SKM-1 treated with dmso at 0.1 percent for 144 hours (cell line): ENCODE results near the gene MMP14.
"Not testable (repeated sequence)": the region's sequence is repeated elsewhere in the genome, so short reads cannot be mapped to it uniquely, and the experiment has no call there.

Experiments used
- DNase-seq: peaks from one replicate; lab custom pipeline; 2025; ENCODE audit not compliant: unreplicated experiment; lab: John Stamatoyannopoulos, UW

Gene MMP14

GRCh38 chr14:22836301-22837113, at the start of gene MMP14:
MMP14 (plus strand) TSS chr14:22836585; CDS start chr14:22836818, 233 bp downstream.
- no peak for DNase-seq

GRCh38 chr14:22786685-22787084, 49.7 kb upstream of the MMP14 start:
- DNase-seq: no peak

- DNase-seq: no peak
These were observed 45.1 kb upstream of the MMP14 start for GRCh38 chr14:22791301-22791700.

DNA sequence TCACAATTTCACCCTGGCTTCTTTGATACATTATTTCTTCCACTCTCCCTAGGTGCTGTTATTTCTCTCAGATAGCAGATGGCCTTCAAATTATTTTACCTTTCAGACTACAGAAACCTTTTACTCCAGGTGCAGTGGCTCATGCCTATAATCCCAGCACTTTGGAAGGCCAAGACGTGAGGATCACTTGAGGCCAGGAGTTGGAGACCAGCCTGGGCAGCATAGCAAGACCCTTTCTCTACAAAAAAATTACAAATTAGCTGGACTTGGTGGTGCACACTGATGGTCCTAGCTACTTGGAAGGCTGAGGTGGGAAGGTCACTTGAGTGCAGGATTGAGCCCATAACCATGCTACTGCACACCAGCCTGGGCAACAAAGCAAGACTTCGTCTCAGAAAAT, 44.2 kb upstream of the MMP14 start:
- DNase-seq: no peak

DNA sequence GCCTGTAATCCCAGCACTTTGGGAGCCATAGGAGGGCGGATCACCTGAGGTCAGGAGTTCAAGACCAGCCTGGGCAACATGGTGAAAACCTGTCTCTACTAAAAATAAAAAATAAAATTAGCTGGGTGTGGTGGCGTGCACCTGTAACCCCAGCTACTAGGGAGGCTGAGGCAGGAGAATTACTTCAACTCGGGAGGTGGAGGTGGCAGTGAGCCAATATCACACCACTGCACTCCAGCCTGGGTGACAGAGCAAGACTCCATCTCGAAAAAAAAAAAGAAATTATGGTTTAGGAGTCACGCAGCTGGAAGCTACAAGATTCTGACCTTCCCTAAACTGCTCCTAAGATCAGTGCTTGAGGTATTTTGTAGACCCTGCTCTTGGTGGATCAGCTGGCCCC, 42.8 kb upstream of the MMP14 start:
- not testable (repeated sequence) for DNase-seq

- no peak for DNase-seq
These were observed 42.4 kb upstream of the MMP14 start for GRCh38 chr14:22793976-22794375.

GRCh38 chr14:22794551-22794951, 41.8 kb upstream of the MMP14 start:
- DNase-seq: no peak

DNA sequence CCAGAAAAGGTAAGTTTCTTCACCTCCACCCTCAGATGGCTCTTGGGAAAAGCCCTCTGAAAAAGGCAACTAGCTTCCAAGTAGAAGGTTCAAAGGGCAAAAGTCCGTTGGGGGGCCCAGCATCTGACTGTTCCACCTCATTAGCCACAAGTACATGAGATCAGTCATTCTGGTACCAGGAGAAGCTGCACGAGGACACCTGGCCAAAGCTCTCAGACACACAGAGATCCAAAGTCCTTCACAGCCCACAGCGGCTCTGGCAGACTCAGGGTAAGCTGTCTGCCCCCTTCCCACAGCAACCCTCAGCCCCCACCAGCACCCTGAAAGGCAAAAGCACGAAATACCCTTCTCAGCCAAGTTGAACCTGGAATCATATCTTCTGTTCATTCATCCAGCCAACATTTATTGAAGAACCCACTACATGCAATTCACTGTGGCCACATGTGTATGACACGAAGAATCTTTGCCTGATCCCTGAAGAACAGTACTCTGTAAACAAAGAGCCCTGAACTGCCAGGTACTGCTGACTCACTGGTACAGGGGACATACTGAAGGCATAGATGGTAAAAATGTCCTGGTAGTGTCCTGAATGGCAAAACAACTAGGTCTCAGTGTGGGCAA, 40.2 kb upstream of the MMP14 start:
- DNase-seq: no peak

- no peak for DNase-seq
These were observed 39.1 kb upstream of the MMP14 start for GRCh38 chr14:22797017-22797917.

- DNase-seq: no peak
These were observed 37.9 kb upstream of the MMP14 start for GRCh38 chr14:22798528-22798927.

DNA sequence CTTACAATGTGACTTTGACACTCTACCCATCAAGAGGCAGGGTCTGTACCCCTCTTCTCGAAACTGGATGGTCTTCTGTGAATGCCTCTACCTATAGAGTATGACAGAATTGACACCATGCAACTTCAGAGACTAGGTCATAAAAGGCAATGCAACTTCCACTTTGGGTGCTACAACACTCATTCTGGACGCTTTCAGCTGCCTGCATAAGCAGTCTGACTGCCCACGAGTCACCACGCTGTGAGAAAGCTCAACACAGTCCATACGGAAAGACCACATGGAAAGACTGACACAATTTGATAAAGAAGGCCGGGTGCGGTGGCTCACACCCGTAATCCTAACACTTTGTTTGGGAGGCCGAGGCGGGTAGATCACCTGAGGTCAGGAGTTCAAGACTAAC, 36.0 kb upstream of the MMP14 start:
- DNase-seq: no peak

- no peak for DNase-seq
These were observed 34.7 kb upstream of the MMP14 start for GRCh38 chr14:22801716-22802115.

DNA sequence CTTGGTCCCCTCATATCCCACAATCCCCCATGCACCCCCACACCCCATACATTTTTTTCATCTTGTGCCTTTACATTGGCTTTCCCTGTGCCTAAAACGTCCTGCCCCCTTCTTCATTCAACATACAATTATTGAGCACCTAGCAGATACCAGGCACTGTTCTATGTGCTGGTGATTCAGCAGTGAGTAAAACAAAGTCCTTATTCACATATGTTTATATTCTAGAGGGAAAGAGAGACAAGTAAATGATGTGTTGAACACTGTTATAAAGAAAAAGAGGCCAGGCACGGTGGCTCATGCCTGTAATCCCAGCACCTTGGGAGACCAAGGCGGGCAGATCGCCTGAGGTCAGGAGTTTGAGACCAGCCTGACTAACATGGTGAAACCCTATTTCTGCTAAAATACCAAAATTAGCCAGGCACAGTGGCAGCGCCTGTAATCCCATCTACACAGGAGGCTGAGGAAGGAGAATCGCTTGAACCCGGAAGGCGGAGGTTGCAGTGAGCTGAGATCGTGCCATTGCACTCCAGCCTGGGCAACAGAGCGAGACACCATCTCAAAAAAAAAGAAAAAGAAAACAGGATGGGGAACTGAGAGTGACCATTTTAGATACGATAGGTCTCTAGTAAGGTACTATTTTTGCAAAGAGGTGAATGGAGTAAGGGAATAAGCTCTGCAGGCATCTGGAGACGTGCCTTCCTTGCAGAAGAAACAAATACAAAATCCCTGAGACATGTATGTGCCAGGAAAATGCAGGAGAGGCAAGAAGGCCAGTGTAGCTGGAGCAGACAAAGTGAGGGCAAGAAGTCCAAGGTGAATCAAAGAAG, 33.3 kb upstream of the MMP14 start:
- no peak for DNase-seq

DNA sequence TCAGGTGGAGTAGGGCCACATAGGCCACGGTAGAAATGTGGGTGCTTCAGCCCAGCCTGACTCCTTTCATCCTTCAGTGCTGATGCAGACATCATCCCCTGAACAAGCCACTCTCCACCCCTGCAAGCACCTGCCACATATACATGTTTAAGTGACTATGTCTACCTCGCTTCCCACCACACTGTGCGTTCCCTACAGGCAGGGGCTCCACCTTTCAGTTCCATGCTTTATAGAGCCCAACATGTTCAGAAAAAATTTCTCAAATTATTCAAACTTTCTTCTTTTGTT, 32.8 kb upstream of the MMP14 start:
- DNase-seq: no peak

GRCh38 chr14:22805235-22805634, 31.1 kb upstream of the MMP14 start:
- DNase-seq: not testable (repeated sequence)

DNA sequence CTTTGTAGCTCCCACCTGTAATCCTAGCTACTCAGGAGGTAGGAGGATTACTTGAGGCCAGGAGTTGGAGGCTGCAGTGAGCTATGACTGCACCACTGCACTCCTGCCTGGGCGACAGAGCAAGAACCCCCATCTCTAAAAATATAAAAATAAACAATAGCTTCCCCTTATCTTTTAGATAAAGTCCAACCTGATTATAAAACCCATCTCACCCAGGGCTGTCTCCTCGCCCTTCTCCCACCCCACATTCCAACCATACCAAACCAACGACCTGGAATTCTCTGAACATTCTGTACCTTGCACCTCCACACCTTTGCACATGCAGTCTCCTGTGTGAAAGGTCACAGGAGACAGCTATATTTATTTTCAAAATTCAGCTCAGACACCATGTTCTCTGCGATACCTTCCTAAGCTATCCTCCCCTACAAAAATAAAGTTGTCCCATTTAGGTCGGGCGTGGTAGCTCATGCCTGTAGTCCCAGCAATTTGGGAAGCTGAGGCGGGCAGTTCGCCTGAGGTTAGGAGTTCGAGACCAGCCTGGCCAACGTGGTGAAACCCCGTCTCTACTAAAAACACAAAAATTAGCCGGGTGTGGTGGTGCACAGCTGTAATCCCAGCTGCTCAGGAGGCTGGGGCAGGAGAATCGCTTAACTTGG, 28.8 kb upstream of the MMP14 start:
- DNase-seq: no peak

DNA sequence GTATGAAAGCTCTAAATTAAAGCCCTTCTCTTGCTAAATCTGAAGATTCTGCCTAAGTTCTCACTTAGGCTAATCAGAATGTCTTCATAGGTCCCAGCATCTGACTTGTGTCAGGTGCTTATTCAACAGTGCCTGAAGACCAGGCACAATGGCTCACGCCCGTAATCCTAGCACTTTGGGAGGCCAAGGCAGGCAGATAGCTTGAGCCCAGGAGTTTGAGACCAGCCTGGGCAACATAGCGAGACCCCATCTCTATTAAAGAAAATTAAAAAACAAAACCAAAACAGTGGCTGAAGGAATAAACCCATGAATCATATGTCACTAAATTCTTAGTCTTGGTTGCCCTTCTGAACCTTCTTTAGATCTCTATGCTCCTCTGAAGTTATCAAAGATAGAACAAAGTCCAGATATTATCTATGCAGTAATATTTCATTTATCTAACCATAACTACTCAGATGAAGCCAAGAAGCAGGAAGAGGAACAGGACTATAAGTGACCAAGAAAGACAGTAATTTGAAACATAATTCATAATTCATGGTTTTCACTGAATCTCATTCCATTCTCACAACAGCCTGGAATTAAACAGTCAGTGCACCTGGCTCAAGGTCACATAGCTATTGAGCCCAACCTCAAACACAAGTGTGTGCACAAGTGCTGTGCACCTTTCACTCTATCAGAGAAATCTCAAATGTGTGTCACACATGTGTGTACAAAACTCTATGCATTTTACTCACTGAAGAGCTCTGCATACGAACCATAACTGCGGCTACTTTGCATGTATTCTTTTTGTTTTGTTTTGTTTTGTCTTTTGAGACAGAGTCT, 27.8 kb upstream of the MMP14 start:
- no peak for DNase-seq

DNA sequence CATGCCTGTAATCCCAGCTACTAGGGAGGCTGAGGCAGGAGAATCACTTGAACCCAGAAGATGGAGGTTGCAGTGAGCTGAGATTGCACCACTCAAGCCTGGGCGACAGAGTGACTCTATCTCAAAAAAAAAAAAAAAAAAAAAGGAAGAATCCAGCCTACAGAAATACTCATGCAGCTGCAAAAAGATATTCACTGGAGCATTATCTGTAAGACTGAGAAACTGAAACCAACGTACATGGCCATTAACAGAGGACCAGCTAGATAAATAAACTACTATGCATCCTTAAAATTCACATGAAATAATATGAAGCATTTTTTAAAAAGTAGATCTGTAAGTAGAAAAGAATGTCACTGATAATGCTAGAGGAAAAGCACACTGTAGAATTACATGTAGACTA, 24.7 kb upstream of the MMP14 start:
- no peak for DNase-seq

GRCh38 chr14:22812744-22813143, 23.6 kb upstream of the MMP14 start:
- no peak for DNase-seq

DNA sequence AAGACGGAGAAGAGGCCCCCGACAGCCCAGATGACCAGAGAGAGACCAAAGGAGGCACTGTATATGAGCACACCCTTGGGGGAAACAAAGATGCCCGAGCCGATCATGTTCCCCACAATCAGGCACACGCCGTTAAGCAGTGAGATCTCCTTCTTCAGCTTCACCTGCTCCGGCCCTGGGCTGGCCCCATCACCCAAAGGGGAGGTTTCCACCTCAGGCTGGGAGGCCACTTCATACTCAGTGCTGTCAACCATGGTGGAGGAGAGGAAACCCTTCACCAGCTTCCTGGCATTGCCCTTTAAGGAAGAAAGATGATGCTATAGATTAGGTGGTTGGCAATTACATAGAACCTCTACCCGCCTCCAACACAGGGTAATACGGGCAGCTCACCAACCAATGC, 23.2 kb upstream of the MMP14 start:
- no peak for DNase-seq
